Limb (tissue), 2 donors: ENCODE data around the gene SAMD8.
"Not testable (repeated sequence)": the region's sequence is repeated elsewhere in the genome, so short reads cannot be mapped to it uniquely, and the experiment has no call there.

ENCODE experiments used
- DNase-seq, 2 donors: peaks; one replicate each; pipeline ENCODE4 v3.0.0-alpha.2; 2016; ENCODE audit errors: extremely low spot score in 2 of 2

The SAMD8 gene

GRCh38 chr10:75137533-75138438 lies 26.3 kb downstream of the SAMD8 start:
- DNase-seq, result peak in 1 of 2 donors; percentile 18

GRCh38 chr10:75140246-75140645 lies 28.8 kb downstream of the SAMD8 start:
- no peak for DNase-seq

GRCh38 chr10:75143353-75143752 lies 31.9 kb downstream of the SAMD8 start:
- DNase-seq, result no peak

- no peak for DNase-seq
Measured at GRCh38 chr10:75145590-75145989, 34.1 kb downstream of the SAMD8 start.

- DNase-seq, result no peak
Measured at GRCh38 chr10:75146780-75147179, 35.3 kb downstream of the SAMD8 start.

GRCh38 chr10:75150656-75151055 lies 39.2 kb downstream of the SAMD8 start:
- DNase-seq, result no peak

- no peak for DNase-seq
Measured at GRCh38 chr10:75159519-75159918, 48.1 kb downstream of the SAMD8 start.

- no peak for DNase-seq
Measured at GRCh38 chr10:75165684-75166622, 54.5 kb downstream of the SAMD8 start.

GRCh38 chr10:75166623-75166972 lies 55.1 kb downstream of the SAMD8 start:
- DNase-seq, result no peak

GRCh38 chr10:75168275-75168674 lies 56.8 kb downstream of the SAMD8 start:
- DNase-seq, result no peak

GRCh38 chr10:75170215-75170614 lies 58.8 kb downstream of the SAMD8 start:
- no peak for DNase-seq

- DNase-seq, result no peak
Measured at GRCh38 chr10:75175046-75175445, 63.6 kb downstream of the SAMD8 start.

- DNase-seq, result no peak
Measured at GRCh38 chr10:75176046-75176445, 64.6 kb downstream of the SAMD8 start.

- DNase-seq, result no peak
Measured at GRCh38 chr10:75176736-75177135, 65.3 kb downstream of the SAMD8 start.

- DNase-seq, result no peak
Measured at GRCh38 chr10:75179657-75180177, 68.3 kb downstream of the SAMD8 start.

GRCh38 chr10:75180592-75180991 lies 69.1 kb downstream of the SAMD8 start:
- DNase-seq, result no peak

GRCh38 chr10:75181073-75181472 lies 69.6 kb downstream of the SAMD8 start:
- DNase-seq, result no peak

- DNase-seq, result no peak
Measured at GRCh38 chr10:75186310-75186709, 74.9 kb downstream of the SAMD8 start.

- DNase-seq, result no peak
Measured at GRCh38 chr10:75187961-75188426, 76.5 kb downstream of the SAMD8 start.

- DNase-seq, result not testable (repeated sequence)
Measured at GRCh38 chr10:75188522-75188921, 77.1 kb downstream of the SAMD8 start.

- DNase-seq, result no peak
Measured at GRCh38 chr10:75189266-75190096, 78.0 kb downstream of the SAMD8 start.
